ENCODE results near the gene TPK1. TPM values are rescaled to one million over a fixed set of nuclear protein-coding genes. Genes with fewer than 3 reads are reported as not detected.
"Not testable (repeated sequence)": the region's sequence is repeated elsewhere in the genome, so short reads cannot be mapped to it uniquely, and the experiment has no call there.

TPK1 gene
- polyA plus RNA-seq, 12 donors: 3.2 to 12.8 (median 3.8) TPM; not detected in 1

DNA sequence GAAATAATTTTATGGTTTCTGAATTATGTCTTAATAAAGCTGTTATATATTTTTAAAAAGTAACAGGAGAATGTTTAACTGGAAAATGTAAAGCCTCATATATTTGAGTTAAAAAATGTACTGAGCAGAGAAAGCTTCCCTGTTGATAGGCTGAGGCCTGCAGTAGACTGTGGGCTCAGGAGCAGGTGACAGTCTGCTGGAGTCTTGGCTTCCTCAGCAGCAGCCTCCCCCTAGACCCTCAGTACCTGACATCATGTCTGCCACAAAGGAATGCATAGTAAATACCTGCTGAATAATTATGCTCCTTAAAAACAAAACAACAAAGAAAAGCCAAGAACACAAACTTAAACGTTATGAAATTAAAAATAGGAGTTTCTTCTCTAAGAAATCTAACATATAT lies 358.5 kb downstream of the TPK1 start:
- DNase-seq: no peak

GRCh38 chr7:144474800-144475615 lies 360.8 kb downstream of the TPK1 start:
- DNase-seq: no peak

DNA sequence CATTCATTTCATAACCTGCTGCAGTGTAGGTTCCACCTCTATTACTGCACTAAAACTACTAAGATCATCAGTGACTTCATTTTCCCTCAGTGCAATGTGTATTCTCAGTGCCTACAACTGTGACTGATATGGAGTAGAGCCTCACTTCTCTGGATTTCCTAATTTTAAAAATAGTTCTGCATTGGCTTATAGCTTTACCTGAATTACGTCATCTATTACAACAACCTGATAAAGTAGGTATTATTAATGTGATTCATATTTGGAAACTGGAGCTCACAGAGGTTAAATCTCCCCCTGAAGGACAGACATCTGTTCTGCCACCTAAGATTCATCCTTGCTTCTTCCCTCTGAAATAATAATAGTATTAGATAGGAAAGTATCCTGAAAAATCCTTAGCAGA lies 361.5 kb downstream of the TPK1 start:
- DNase-seq: no peak

GRCh38 chr7:144473908-144474307 lies 361.9 kb downstream of the TPK1 start:
- DNase-seq: no peak

DNA sequence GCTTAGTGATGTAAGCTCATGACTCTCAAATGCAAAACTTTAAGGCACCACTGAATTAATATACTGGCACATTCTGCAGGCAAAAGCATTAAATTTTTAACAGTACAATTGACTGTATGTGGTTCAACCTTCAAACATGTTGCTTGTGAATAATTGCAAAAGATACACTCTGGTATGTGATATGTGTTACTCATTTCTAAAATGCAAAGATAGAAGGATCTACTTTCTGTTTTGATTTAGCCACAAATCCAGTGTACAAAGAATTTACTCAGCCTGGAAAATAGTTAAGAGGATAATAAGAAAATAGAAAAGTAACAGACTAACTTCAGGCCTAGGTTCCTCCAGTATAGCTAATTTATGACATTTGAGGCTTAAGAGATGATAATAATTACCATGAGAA lies 365.8 kb downstream of the TPK1 start:
- no peak for DNase-seq

GRCh38 chr7:144468990-144469732 lies 366.7 kb downstream of the TPK1 start:
- DNase-seq: peak; percentile 48

GRCh38 chr7:144459635-144460034 lies 376.2 kb downstream of the TPK1 start:
- no peak for DNase-seq

DNA sequence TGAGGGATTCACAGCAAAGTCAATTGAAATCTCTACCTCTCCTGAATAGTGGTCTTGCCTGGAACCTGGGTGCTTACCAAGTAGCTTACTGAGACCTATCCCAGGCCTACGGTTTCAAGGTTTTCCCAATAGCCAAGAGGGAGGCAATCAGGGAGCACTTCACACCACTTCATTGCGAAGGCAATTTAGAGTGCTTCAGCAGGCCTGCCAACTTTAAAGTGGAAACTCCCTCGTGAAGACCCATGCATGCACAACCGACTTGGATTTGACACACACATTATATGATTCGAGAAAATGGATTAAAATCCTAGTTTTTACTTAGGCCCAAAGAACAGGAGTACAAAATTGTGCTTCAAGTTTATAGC lies 380.8 kb downstream of the TPK1 start:
- no peak for DNase-seq

DNA sequence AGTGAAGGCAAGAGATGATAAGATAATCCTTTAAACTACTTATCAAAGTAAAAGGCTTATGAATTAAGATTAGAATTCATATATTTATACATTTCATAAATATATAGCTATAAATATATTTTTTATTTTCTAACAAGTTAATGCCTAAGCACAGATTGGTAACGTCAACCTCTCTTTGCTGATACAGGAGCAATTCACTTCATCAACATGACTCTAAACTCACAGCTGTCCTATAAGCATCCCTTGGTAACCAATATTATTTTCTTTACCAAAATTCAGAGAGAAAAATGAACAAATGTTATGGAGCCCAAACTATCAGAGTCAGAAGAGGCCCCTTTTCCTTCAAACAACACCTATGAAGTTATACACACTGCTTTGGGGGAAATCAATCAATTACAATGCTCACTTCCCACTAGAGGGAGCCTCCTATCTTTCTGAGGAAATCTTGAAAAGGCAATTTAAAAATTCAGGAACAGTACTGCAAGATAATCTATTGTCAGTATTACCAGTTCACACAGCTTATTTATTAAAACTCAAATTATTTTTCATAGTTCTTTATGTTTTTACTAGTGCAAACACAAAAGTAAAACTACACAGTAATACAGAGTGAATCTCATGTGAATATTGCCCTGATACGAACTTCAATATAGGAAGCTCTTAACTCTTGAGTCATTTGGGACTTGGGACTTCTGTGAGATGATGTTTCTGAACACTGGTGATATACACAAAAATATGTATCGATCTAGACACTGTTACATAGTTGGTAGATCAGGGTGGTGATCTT lies 381.4 kb downstream of the TPK1 start:
- DNase-seq: no peak

GRCh38 chr7:144452064-144452463 lies 383.8 kb downstream of the TPK1 start:
- DNase-seq: no peak

GRCh38 chr7:144445590-144445989 lies 390.3 kb downstream of the TPK1 start:
- DNase-seq: no peak

GRCh38 chr7:144439717-144440205 lies 396.1 kb downstream of the TPK1 start:
- DNase-seq: no peak

GRCh38 chr7:144438759-144439158 lies 397.1 kb downstream of the TPK1 start:
- no peak for DNase-seq

- DNase-seq: peak; percentile 57
These were observed 398.3 kb downstream of the TPK1 start for GRCh38 chr7:144437370-144438191.

DNA sequence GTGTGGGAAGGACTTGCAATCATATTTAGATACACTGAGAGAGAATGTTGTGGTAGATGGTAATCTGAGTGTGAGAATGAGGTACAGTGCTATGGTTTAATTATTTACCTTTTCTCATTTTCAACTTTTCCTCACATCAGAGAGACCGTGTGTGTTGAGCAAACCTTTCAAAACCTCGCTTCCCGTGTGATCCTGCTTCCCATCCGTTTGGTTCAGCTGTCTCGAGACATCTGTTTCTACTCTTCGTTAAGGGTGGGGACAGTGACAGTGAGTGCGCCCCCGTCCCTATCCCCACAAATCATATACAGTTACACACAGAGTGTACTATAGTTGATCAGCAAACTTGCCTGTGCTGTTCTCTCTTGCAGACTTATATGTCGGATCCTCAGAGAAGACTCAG lies 399.4 kb downstream of the TPK1 start:
- DNase-seq: no peak

- DNase-seq: no peak
These were observed 407.4 kb downstream of the TPK1 start for GRCh38 chr7:144428431-144428830.

DNA sequence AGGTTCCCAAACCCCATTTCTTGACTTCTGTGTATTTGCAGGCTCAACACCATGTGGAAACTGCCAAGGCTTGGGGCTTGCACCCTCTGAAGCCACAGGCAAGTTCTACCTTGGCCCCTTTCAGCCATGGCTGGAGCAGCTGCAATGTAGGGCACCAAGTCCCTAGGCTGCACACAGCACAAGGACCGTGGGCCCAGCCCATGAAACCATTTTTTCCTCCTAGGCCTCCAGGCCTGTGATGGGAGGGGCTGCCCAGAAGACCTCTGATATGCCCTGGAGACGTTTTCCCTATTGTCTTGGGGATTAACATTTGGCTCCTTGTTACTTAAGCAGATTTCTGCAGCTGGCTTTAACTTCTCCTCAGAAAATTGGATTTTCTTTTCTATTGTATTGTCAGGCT lies 408.3 kb downstream of the TPK1 start:
- DNase-seq: not testable (repeated sequence)

DNA sequence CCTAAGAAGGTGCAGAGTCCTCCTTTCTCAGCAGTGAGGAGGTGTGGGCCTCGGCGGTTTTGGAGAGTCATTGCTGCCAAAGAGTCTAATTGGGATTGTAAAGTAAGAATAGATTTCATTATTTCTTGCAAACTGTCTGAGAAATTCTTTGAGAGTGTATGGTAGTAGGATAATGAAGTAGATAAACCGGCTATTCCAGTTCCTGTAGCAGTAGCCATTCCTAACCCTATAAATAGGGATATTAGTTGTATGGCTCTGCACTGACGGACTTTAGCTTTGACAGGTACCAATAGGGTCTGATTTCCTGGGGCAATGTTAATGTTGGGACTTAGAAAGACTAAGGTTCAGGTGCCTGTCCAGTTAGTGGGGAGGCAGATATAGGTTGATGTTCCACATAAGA lies 416.9 kb downstream of the TPK1 start:
- not testable (repeated sequence) for DNase-seq

- DNase-seq: no peak
These were observed 419.5 kb downstream of the TPK1 start for GRCh38 chr7:144416341-144416740.

DNA sequence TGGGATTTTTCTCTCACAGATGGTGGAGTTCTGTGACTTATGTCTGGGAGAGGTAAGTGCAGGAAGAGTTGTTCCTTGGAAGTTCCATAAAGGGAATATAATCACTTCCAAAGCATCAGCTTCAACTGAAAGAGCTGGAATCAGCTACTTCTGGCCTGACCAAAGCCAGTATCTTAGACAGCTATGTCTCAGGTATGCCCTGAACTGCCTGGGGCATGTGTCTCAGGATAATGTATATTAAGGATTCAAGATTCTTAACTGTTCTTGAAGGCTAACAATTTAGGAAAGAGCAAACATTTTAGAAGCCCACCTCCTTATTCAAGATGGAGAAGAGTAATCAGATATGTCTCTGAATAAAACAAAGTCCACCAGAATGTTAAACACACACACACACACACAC lies 420.0 kb downstream of the TPK1 start:
- no peak for DNase-seq

DNA sequence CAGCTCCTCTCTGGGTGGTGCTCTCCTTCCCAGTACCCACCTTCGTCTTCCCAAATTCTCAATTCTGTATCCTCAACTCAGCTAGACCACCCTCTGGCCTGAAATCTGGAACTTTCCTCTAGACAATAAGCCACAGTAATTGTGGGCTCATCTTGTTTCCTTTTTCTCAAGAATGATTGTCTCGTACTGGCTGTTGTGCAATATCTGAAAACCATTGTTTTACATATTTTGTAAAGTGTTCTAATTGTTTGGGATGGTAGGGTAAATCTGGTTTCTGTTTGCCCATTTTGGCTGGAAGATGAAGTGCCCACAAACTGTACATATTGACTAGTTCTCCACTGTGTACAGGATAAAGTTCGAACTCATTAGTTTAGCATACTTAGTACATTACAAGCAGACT lies 421.0 kb downstream of the TPK1 start:
- no peak for DNase-seq

Measured in muscle of arm (tissue), 12 donors.